ENCODE measurements around the gene ANKRD34A. TPM values are rescaled to one million over a fixed set of nuclear protein-coding genes. Genes with fewer than 3 reads are reported as not detected.

The ANKRD34A gene
- total RNA-seq, 1 experiment from 2014 or later: 1.1 TPM

- Histone ChIP-seq H3K9me2 (ENCODE audit: insufficient read depth) (no peaks in the 10 kb centered on the region), H2AFZ (ENCODE audit: low read depth, low read length, poor library complexity, severe bottlenecking) (no peak overlapping the region), H3K9me3 (ENCODE audit: control insufficient read depth in 1 of 2, insufficient read depth in 1 of 2, low read depth in 1 of 2, low read length in 2 of 2) (no peaks in the 10 kb centered on the region), H3K4me1 (ENCODE audit: control insufficient read depth in 1 of 2, insufficient read depth in 2 of 2, low read length in 2 of 2) (peaks cover 27 to 45% of the 10 kb centered on the region in 2 experiments), H3K27me3 (ENCODE audit: insufficient read depth, low read length) (no peaks in the 10 kb centered on the region), H3K4me2 (ENCODE audit: low read length) (no peak overlapping the region), H3K36me3 (ENCODE audit: control insufficient read depth in 1 of 2, insufficient read depth in 2 of 2, low read length in 2 of 2) (no peaks in the 10 kb centered on the region), H3K4me3 (replicated peaks in 1 of 2; ENCODE audit: low read depth in 1 of 2, low read length in 2 of 2) (no peak overlapping the region), H3K27ac (ENCODE audit: low read depth, low read length) (no peak overlapping the region), H3K79me2 (ENCODE audit: insufficient read depth, low read length) (no peaks in the 10 kb centered on the region), H4K20me1 (ENCODE audit: insufficient read depth) (no peaks in the 10 kb centered on the region), H3K9ac (ENCODE audit: low read length) (no peak overlapping the region)
- no peak for DNase-seq (ENCODE audit: low read depth, low spot score)
- TF ChIP-seq RAD21 (IDR thresholded peaks at IDR 0.05; ENCODE audit: low read depth) (no peak), REST (IDR thresholded peaks at IDR 0.05; ENCODE audit: low read depth) (no peak), EZH2 (IDR thresholded peaks at IDR 0.05) (no peak), FOSL1 (IDR thresholded peaks at IDR 0.05; ENCODE audit: low read depth) (no peak), EZH2phosphoT487 (IDR thresholded peaks at IDR 0.05; ENCODE audit: borderline replicate concordance) (no peak), SIN3A (IDR thresholded peaks at IDR 0.05; ENCODE audit: low read depth) (no peak), TCF7L2 (IDR thresholded peaks at IDR 0.05; ENCODE audit: borderline replicate concordance, extremely low read depth, insufficient read depth, insufficient read length) (no peak), ZNF274 (IDR thresholded peaks at IDR 0.05; ENCODE audit: low read depth, low read length) (no peak), CEBPB (IDR thresholded peaks at IDR 0.05; ENCODE audit: low read depth) (no peak), YY1 (IDR thresholded peaks at IDR 0.05; ENCODE audit: extremely low read depth, insufficient replicate concordance, low read depth, low read length) (no peak), EGR1 (IDR thresholded peaks at IDR 0.05; ENCODE audit: low read depth) (no peak), POLR2A (IDR thresholded peaks at IDR 0.05; ENCODE audit: borderline replicate concordance, extremely low read depth, insufficient read depth, insufficient read length) (no peak), SP1 (IDR thresholded peaks at IDR 0.05; ENCODE audit: low read depth) (no peak), CBX3 (IDR thresholded peaks at IDR 0.05; ENCODE audit: low read depth) (no peak), POLR2AphosphoS5 (IDR thresholded peaks at IDR 0.05; ENCODE audit: low read depth, low read length) (no peak), MAX (IDR thresholded peaks at IDR 0.05) (no peak), ZFX (IDR thresholded peaks at IDR 0.05) (no peak), SRF (IDR thresholded peaks at IDR 0.05; ENCODE audit: low read depth) (no peak), ATF3 (IDR thresholded peaks at IDR 0.05) (no peak)
- POLR2A ChIA-PET: no interaction called here
- intact Hi-C loops (cut with micrococcal nuclease): loop anchor here (5.0 kb wide), 1 partner anchor 44 kb away; the partner anchor contains the start of gene PEX11B
- CTCF ChIA-PET: no interaction called here
- no peak for ATAC-seq
- RAD21 ChIA-PET (ENCODE audit: low non-redundant PET in 1 of 2, low total read pairs in 2 of 2, uncharacterized antibody in 2 of 2, unreplicated experiment in 2 of 2): no interaction called here
- BruUV-seq (replicated peaks): no TSS peak
Observed at GRCh38 chr1:145961109-145961424, 3.3 kb downstream of the ANKRD34A start.

All from HCT116 (cell line).